GM12878 (cell line): ENCODE data around the gene MRPL50.

Experiments used
- CTCF ChIP-seq, 3 experiments: IDR thresholded peaks in 2 of 3; conservative IDR thresholded peaks in 1 of 3; 2 replicates each; pipeline ENCODE4 v1.5.1; 2011; ENCODE audit warnings: low read depth in 3 of 3, low read length in 3 of 3, mild to moderate bottlenecking in 3 of 3, control low read depth in 2 of 3, moderate library complexity in 2 of 3, inconsistent platforms in 1 of 3, mixed read lengths in 1 of 3; ENCODE audit not compliant: control insufficient read depth in 2 of 3, insufficient read depth in 1 of 3; ENCODE audit errors: extremely low read depth in 1 of 3
- DPF2 ChIP-seq: fragments of 450-650 bp; IDR thresholded peaks from 2 replicates; pipeline ENCODE4 v1.6.1; 2017; ENCODE audit warnings: mild to moderate bottlenecking
- EP300 ChIP-seq, 2 experiments: fragments of 150-350 bp in 1 of 2; IDR thresholded peaks; 2 replicates each; pipeline ENCODE4 v1.6.1; 2011 to 2012; ENCODE audit warnings: low read depth in 2 of 2, low read length in 2 of 2, borderline replicate concordance in 1 of 2, improper control_type of control experiment in 1 of 2, inconsistent platforms in 1 of 2; ENCODE audit not compliant: control insufficient read depth in 1 of 2
- POLR2A ChIP-seq: IDR thresholded peaks from 2 replicates; pipeline ENCODE4 v1.6.1; 2011; ENCODE audit warnings: low read depth, mild to moderate bottlenecking, low read length
- SIN3A ChIP-seq: IDR thresholded peaks from 2 replicates; pipeline ENCODE4 v1.6.1; 2012; ENCODE audit warnings: low read depth, low read length, improper control_type of control experiment
- SREBF2 ChIP-seq: IDR thresholded peaks from 2 replicates; pipeline ENCODE4 v1.6.1; 2012; ENCODE audit warnings: mild to moderate bottlenecking, low read length
- ZNF592 ChIP-seq: fragments of 450-650 bp; IDR thresholded peaks from 2 replicates; pipeline ENCODE4 v1.6.1; 2017; ENCODE audit warnings: mild to moderate bottlenecking, moderate library complexity
- ZZZ3 ChIP-seq: IDR thresholded peaks from 2 replicates; pipeline ENCODE4 v1.6.1; 2011; ENCODE audit warnings: low read depth; ENCODE audit not compliant: control insufficient read depth, insufficient read length

GRCh38 chr9:101342595-101342994, 55.8 kb downstream of the MRPL50 start:
- TF ChIP-seq DPF2, result no peak
- TF ChIP-seq POLR2A, result no peak
- TF ChIP-seq SIN3A, result no peak
- no peak for TF ChIP-seq CTCF (IDR thresholded peaks at IDR 0.05 in 2 of 3, conservative IDR thresholded peaks at IDR 0.05 in 1 of 3; ENCODE audit: control insufficient read depth in 2 of 3, extremely low read depth in 1 of 3, insufficient read depth in 1 of 3, low read depth in 3 of 3, low read length in 3 of 3)
- TF ChIP-seq SREBF2, result no peak
- no peak for TF ChIP-seq ZZZ3
- TF ChIP-seq EP300 (IDR thresholded peaks at IDR 0.05; ENCODE audit: borderline replicate concordance in 1 of 2, control insufficient read depth in 1 of 2, low read depth in 2 of 2, low read length in 2 of 2), result no peak
- TF ChIP-seq ZNF592, result no peak
